Right lobe of liver (tissue), 6 donors: Measurements from ENCODE around the gene GLIS1. TPM values are rescaled to one million over a fixed set of nuclear protein-coding genes. Genes with fewer than 3 reads are reported as not detected.

Experiments used
- ATAC-seq, 4 donors: fragments of 200-7000 bp; cut with Tn5 transposase; one replicate each; pipeline ENCODE4 v1.9.1; 2020; ENCODE audit warnings: mild to moderate bottlenecking in 4 of 4, moderate library complexity in 4 of 4
- DNase-seq, 3 donors: peaks; one replicate each; pipeline ENCODE4 v3.0.0-alpha.2; 2020
- H3K27ac ChIP-seq, 3 donors: fragments of 200-600 bp; one replicate each; pipeline ENCODE4 v1.8.0; 2022
- H3K27me3 ChIP-seq, 2 donors: fragments of 200-600 bp; one replicate each; pipeline ENCODE4 v1.8.0; 2022
- H3K36me3 ChIP-seq, 4 donors: fragments of 200-600 bp; sonication (generic) in 1 of 4; one replicate each; pipeline versions ENCODE4 v1.5.1 to v1.8.0; 2017 to 2022; ENCODE audit warnings: control low read depth in 1 of 4
- H3K4me1 ChIP-seq, 4 donors: fragments of 200-600 bp; sonication (generic) in 1 of 4; one replicate each; pipeline versions ENCODE4 v1.5.1 to v1.8.0; 2017 to 2022; ENCODE audit warnings: control low read depth in 1 of 4
- H3K4me3 ChIP-seq, 3 donors: fragments of 200-600 bp; one replicate each; pipeline ENCODE4 v1.8.0; 2022
- H3K9me3 ChIP-seq, 4 donors: fragments of 200-600 bp; sonication (generic) in 1 of 4; one replicate each; pipeline versions ENCODE4 v1.5.1 to v1.8.0; 2017 to 2022; ENCODE audit warnings: control low read depth in 1 of 4
- CTCF ChIP-seq, 4 donors: fragments of 200-600 bp in 3 of 4; fragments of 450-650 bp in 1 of 4; IDR thresholded peaks; one replicate each; pipeline versions ENCODE4 v1.5.1 to v1.8.0; 2016 to 2022; ENCODE audit warnings: antibody characterized with exemption in 4 of 4, mild to moderate bottlenecking in 2 of 4
- POLR2A ChIP-seq: fragments of 450-650 bp; IDR thresholded peaks from one replicate; pipeline ENCODE4 v1.6.1; 2017; ENCODE audit warnings: antibody characterized with exemption, mild to moderate bottlenecking
- whole genome bisulfite sequencing: methylation state at CpG from one replicate; pipeline ENCODE4 v1.1.6; 2018; ENCODE audit warnings: low coverage, low lambda C conversion rate; ENCODE audit not compliant: insufficient coverage; ENCODE audit errors: missing lambda C conversion rate; 5-methylcytosine and 5-hydroxymethylcytosine counted together
- intact Hi-C, 2 donors: fragments of 100-400 bp; cut with DNase I; formaldehyde crosslinking; loops; one replicate each; pipeline versions ENCODE4 v1.11.2 to v1.14.1; 2022
- total RNA-seq, 6 experiments: library from RNA; depleted of rRNA in 2 of 6; stranded (reverse); fragments of >200 nt in 2 of 6; fragmentation: NEBNext Ultra II Directional in 3 of 6; extraction: Animal tissue kit (Norgen Biotek cat#: 25700) in 3 of 6; gene quantifications; one replicate each; pipeline versions ENCODE4 v1.1.0 to v1.2.4, GENCODE V29; 2016 to 2023
- donor health status: DM: no; HTN: yes; CAD: no.
- donor health status: DM: no; HTN: no; CAD: no.
- donor health status: DM: no; HTN: no; CAD: no.
- donor health status: DM: no; HTN: yes; CAD: no.
- donor health status: DM: no; HTN: yes; CAD: no.

GLIS1 gene
- total RNA-seq, 6 experiments from 2014 or later: not detected

DNA sequence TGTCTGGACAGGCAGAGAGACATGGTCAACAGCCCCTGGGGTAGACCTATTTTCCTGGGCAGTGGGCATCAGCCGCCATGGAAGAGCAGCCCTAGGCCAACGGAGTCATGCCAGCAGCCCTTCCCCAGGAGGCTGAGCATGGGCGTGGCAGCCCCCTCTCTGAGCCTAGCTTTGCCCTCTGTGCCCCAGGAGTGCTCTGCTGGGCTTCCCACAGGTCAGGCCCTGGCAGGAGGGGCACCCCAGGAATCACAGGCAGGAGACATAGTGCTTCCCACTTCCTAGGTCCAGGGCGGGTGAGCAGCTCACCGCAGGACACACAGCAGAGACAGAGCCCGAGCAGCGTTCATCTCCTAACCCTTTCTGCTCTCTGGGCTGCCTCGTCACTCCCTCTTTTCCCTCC, 132.8 kb downstream of the GLIS1 start:
- ATAC-seq (no peak), DNase-seq (no peak)
- intact Hi-C loops: no loop called here
- WGBS: 60% methylated on average over 2 of the region's 8 CpGs
- no peak overlapping the region for H3K27ac ChIP-seq
- no peaks in the 10 kb centered on the region for H3K4me1 ChIP-seq
- no peaks in the 10 kb centered on the region for H3K27me3 ChIP-seq
- H3K4me3 ChIP-seq: no peak overlapping the region
- TF ChIP-seq CTCF (IDR thresholded peaks at IDR 0.05) (no peak), POLR2A (no peak)
- H3K9me3 ChIP-seq: no peaks in the 10 kb centered on the region
- no peaks in the 10 kb centered on the region for H3K36me3 ChIP-seq

- TF ChIP-seq POLR2A (no peak), CTCF (IDR thresholded peaks at IDR 0.05) (no peak)
- no peak for DNase-seq
- WGBS: 100% methylated on average over 6 of the region's 8 CpGs
Measured at GRCh38 chr1:53605181-53605580, 133.8 kb downstream of the GLIS1 start.

DNA sequence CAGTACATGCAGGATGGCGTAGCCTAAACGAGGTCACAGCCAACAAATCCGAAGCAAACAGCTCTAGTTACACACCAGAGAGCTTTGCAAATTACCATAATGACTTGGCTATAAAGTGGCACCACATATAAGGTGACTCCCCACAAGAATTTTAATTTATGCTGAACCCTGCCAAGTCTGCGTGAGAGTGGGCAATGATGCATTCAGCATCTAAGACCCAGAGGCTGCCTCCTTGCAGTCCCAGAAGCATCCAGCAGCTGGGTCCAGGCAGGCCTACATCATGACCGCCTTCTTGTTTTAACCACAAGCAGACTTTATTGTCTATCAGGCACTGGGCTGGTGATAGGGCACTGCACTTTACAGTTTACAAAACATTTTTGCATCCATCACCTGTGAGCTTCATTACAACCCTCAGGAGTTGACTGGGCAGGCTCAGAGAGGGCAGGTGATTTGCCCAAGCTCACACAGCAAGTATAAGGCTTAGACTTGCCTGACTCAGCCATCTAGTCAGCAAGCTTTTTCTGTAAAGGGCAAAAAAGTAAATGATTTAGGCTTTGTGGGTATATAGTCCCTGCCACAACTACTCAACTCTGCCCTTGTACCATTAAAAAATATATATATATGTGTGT, 134.6 kb downstream of the GLIS1 start:
- DNase-seq (no peak), ATAC-seq (no peak)
- intact Hi-C loops: no loop called here
- H3K27me3 ChIP-seq: no peaks in the 10 kb centered on the region
- no peaks in the 10 kb centered on the region for H3K4me1 ChIP-seq
- H3K4me3 ChIP-seq: no peak overlapping the region
- 43% methylated on average over 3 of the region's 5 CpGs for WGBS
- TF ChIP-seq POLR2A (no peak), CTCF (IDR thresholded peaks at IDR 0.05) (no peak)
- H3K9me3 ChIP-seq: no peaks in the 10 kb centered on the region
- H3K36me3 ChIP-seq: no peaks in the 10 kb centered on the region
- H3K27ac ChIP-seq: no peak overlapping the region

More at GRCh38 chr1:53605181-53605580, 133.8 kb downstream of the GLIS1 start:
- Histone ChIP-seq H3K36me3 (no peaks in the 10 kb centered on the region), H3K4me3 (no peak overlapping the region), H3K27ac (no peak overlapping the region), H3K27me3 (no peaks in the 10 kb centered on the region), H3K9me3 (no peaks in the 10 kb centered on the region), H3K4me1 (no peaks in the 10 kb centered on the region)
- no peak for ATAC-seq
- intact Hi-C loops: no loop called here

GRCh38 chr1:53603431-53603830, 135.5 kb downstream of the GLIS1 start:
- WGBS: no CpG with 5 or more reads among the region's 6 CpGs
- ATAC-seq: no peak
- TF ChIP-seq CTCF (IDR thresholded peaks at IDR 0.05) (no peak), POLR2A (no peak)
- H3K27me3 ChIP-seq: no peaks in the 10 kb centered on the region
- no peak overlapping the region for H3K27ac ChIP-seq
- no peaks in the 10 kb centered on the region for H3K36me3 ChIP-seq
- no peak for DNase-seq
- H3K4me3 ChIP-seq: no peak overlapping the region
- intact Hi-C loops: no loop called here
- no peaks in the 10 kb centered on the region for H3K9me3 ChIP-seq
- H3K4me1 ChIP-seq: no peaks in the 10 kb centered on the region
